VCaP (cell line): ENCODE results near the gene VWA8.

Experiments used
- H3K27ac ChIP-seq: fragments of 450-650 bp; 2 replicates; pipeline ENCODE4 v1.5.1; 2017
- CTCF ChIP-seq: fragments of 450-650 bp; conservative IDR thresholded peaks from 2 replicates; pipeline ENCODE4 v1.5.1; 2017; ENCODE audit warnings: mild to moderate bottlenecking, moderate library complexity

The VWA8 gene

DNA sequence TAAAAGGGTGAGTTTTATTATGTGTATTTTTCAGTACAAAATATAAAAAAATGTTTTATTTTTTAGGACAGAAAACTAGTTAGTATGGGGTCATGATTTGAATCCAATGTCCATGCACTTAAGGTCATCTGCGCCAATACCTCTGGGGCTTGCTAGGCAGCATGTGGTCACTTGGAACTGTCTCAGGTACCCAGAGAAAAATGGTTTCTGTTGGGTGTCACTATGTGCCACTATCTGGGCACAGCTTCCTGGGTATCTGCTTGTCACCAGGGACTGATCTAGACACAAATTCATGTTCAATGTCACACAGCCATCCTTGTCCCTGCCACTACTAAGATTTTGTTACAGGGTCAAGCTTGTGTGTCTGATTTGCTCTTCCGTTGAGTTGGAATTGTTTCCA, 403.2 kb downstream of the VWA8 start:
- no peak overlapping the region for H3K27ac ChIP-seq
- no peak for TF ChIP-seq CTCF

- H3K27ac ChIP-seq, result no peak overlapping the region
- TF ChIP-seq CTCF, result no peak
These were observed 406.1 kb downstream of the VWA8 start for GRCh38 chr13:41554626-41555386.

GRCh38 chr13:41554180-41554579, 406.7 kb downstream of the VWA8 start:
- H3K27ac ChIP-seq, result no peak overlapping the region
- no peak for TF ChIP-seq CTCF

GRCh38 chr13:41552031-41552430, 408.9 kb downstream of the VWA8 start:
- TF ChIP-seq CTCF, result no peak
- no peak overlapping the region for H3K27ac ChIP-seq

GRCh38 chr13:41550276-41550675, 410.6 kb downstream of the VWA8 start:
- H3K27ac ChIP-seq, result no peak overlapping the region

GRCh38 chr13:41549491-41549890, 411.4 kb downstream of the VWA8 start:
- H3K27ac ChIP-seq, result no peak overlapping the region
- TF ChIP-seq CTCF, result no peak

More at GRCh38 chr13:41550276-41550675, 410.6 kb downstream of the VWA8 start:
- TF ChIP-seq CTCF, result no peak

DNA sequence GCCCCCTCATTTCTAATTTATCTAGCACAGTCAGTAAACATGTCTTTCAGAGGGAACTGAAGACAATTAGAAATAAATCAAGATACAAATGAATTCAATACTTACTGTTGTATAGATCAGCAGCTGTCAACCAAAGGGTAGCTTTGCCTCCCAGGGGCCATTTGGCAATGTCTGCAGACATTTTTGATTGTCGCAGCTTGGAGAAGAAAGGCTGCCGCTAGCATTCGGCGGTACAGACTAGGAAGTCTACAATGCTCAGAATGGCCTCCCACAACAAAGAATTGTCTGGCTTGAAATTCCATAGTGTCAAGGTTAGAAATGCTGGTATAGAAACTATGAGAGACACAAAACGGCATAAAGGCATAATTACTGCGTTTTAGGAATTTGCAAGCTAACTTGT, 412.0 kb downstream of the VWA8 start:
- H3K27ac ChIP-seq, result no peak overlapping the region
- no peak for TF ChIP-seq CTCF
